SH-SY5Y (cell line): ENCODE measurements around the gene PLCL1.

Experiments
- GATA2 ChIP-seq: IDR thresholded peaks from 2 replicates; pipeline ENCODE4 v1.6.1; 2011; ENCODE audit warnings: mild to moderate bottlenecking, low read depth, low read length
- GATA3 ChIP-seq: IDR thresholded peaks from 2 replicates; pipeline ENCODE4 v1.6.1; 2011; ENCODE audit warnings: low read depth, mild to moderate bottlenecking, low read length, moderate library complexity

PLCL1 gene

GRCh38 chr2:198097630-198098029 lies 293.2 kb downstream of the PLCL1 start:
- TF ChIP-seq GATA3, result no peak
- no peak for TF ChIP-seq GATA2

DNA sequence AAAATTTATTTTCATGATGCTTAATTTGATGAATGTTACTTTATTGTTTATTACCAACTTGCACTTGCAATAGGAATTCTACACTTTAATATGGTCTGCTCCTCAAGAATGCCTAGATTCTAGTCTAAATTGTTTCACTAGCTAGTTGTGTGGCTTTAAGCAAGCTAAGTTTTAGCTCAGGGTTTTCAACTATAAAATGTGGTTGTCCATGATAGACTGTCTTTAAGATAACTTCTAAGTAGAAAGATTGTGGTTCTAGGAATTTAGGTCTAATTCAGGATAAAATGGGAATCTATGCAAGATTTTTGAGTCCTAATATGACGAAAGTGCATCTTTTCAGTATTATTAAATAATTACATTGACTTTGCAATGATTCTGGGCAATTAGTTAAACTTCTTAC lies 294.0 kb downstream of the PLCL1 start:
- no peak for TF ChIP-seq GATA3
- TF ChIP-seq GATA2, result no peak

- TF ChIP-seq GATA3 (peak; percentile 66; the same call in 1 of the 2 replicates), GATA2 (peak; percentile 84)
These were observed 294.5 kb downstream of the PLCL1 start for GRCh38 chr2:198098918-198099317.

DNA sequence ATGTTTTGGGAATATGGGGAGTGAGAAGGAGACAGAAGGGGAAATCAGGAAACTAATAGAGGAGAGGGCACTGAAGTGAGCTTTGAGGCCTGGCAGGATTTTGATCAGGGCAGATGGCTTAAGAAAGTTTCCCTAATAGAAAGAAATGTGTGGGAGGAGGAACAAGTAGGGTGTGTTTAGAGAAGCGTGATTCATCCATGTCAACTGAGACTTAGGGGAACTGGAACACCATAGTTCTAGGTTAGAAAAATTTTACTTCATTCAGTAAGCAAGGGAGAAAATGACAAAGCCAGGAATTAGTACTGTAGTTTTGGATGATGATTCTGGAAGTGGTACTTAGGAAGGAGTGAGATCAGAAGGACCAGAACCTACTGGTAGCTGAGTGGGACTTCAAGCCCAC lies 296.0 kb downstream of the PLCL1 start:
- no peak for TF ChIP-seq GATA3
- TF ChIP-seq GATA2, result no peak

GRCh38 chr2:198101688-198102087 lies 297.3 kb downstream of the PLCL1 start:
- no peak for TF ChIP-seq GATA2
- TF ChIP-seq GATA3, result no peak

- TF ChIP-seq GATA3 (no peak), GATA2 (no peak)
These were observed 297.7 kb downstream of the PLCL1 start for GRCh38 chr2:198102120-198102519.

GRCh38 chr2:198102856-198103255 lies 298.5 kb downstream of the PLCL1 start:
- no peak for TF ChIP-seq GATA2
- TF ChIP-seq GATA3, result no peak

- no peak for TF ChIP-seq GATA2
- TF ChIP-seq GATA3, result no peak
These were observed 302.4 kb downstream of the PLCL1 start for GRCh38 chr2:198106621-198107385.

DNA sequence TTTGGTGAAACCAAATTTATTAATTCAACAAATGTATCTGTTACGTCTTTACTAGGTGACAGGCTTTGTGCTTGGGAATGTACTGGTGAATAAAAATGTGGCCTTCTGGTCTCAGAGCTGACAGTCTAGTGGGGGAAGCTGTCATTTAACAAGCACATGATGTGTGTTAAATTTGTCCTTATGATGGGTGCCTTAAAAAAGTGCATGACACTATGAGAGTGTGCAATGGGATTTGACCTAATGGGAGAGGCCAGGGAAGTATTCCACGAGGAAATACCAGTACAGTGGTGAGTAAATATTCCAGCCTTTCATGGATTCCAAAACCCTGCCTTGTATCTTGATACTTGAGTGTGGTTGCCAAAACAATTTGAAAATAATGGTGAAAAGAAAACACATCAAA lies 308.9 kb downstream of the PLCL1 start:
- TF ChIP-seq GATA3 (no peak), GATA2 (no peak)

- TF ChIP-seq GATA2 (peak; percentile 72), GATA3 (peak; percentile 43; the same call in 1 of the 2 replicates)
These were observed 309.7 kb downstream of the PLCL1 start for GRCh38 chr2:198114064-198114463.

- no peak for TF ChIP-seq GATA3
- no peak for TF ChIP-seq GATA2
These were observed 310.8 kb downstream of the PLCL1 start for GRCh38 chr2:198115201-198115600.

DNA sequence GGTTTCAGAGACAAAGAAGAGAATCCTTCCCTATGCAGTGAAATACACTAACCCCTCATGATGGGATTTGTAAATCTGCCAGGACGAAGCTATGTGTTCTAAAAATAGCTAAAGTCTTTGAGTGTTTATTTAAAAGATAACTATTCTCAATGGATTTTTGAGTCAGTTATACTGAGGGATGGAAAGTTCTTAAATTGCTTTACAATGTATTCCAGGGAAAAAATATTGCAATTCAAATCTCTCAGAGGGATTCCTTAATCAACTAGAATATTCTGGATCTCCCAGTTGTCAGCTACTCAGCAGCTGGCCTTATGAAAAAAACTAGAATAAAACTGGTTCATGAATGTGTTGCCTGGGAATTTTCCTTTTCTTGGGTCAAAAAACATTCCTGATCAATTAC lies 312.4 kb downstream of the PLCL1 start:
- TF ChIP-seq GATA2 (no peak), GATA3 (no peak)

GRCh38 chr2:198117406-198118041 lies 313.1 kb downstream of the PLCL1 start:
- TF ChIP-seq GATA3, result no peak

DNA sequence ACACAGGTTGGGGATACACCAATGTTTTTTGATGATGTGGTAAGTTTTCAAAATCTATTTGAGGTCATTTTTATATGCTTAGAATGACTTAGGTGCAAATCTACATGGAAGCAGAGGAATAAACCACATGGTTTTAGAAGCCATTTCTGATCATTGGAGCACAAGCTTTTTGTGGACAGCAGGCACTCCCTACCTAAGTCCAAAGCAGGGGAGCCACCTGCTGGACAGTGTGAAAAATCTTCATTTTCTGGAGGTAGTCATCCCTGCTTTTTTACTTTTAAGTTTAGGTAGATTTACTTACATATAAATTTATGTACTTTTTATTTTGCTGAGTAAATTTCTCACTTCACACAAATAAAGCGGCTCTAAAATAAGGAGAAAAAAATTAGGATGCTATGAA lies 323.2 kb downstream of the PLCL1 start:
- TF ChIP-seq GATA2 (no peak), GATA3 (no peak)

GRCh38 chr2:198129609-198130008 lies 325.2 kb downstream of the PLCL1 start:
- TF ChIP-seq GATA3 (no peak), GATA2 (no peak)

DNA sequence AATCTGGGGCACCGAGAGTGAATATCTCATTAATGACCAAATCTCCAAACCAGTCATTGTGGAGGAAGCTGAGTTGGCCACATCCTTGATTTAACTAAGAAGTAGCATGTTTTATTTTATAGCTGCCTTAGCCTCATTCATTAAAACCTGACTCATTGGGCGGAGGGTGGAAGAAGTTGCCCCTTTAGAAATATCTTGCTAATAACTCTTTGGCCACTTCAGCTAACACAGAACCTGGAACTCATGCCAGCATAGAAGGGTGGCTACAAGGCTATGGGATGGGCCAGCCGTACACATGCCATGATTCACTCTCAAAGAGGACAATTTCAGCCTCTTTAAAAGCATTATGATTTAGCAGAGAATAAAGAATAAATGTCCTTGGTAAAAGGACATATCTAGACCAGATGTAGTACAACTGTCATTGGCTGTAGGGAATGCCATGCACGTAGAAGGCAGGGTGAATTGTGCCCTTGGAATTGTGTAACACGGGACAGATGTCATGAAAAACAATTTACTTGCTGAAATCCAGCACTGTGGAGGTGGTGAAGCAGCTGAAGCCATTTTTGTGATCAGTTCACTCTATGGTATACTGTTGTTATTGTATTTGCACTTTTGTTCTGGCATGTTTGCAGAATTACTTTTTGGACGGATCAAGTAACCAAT lies 330.0 kb downstream of the PLCL1 start:
- no peak for TF ChIP-seq GATA2
